H9 (cell line): ENCODE data around the gene PLIN3. TPM values are rescaled to one million over a fixed set of nuclear protein-coding genes. Genes with fewer than 3 reads are reported as not detected.
"Not testable (repeated sequence)": the region's sequence is repeated elsewhere in the genome, so short reads cannot be mapped to it uniquely, and the experiment has no call there.

Experiments
- DNase-seq: peaks from one replicate; pipeline ENCODE4 v3.0.0-alpha.2; 2017
- H2AFZ ChIP-seq: one replicate; pipeline ENCODE4 v1.6.1; 2013; ENCODE audit warnings: mild to moderate bottlenecking, low read length, control low read depth, moderate library complexity
- H2AK5ac ChIP-seq: 2 replicates; pipeline ENCODE4 v1.6.1; 2013; ENCODE audit warnings: low read length, control low read depth, mixed read lengths; ENCODE audit not compliant: insufficient read length
- H2BK120ac ChIP-seq: one replicate; pipeline ENCODE4 v1.6.1; 2013; ENCODE audit warnings: low read depth, mild to moderate bottlenecking, low read length, control low read depth, inconsistent platforms; ENCODE audit not compliant: poor library complexity, severe bottlenecking
- H2BK12ac ChIP-seq: 2 replicates; pipeline ENCODE4 v1.6.1; 2013; ENCODE audit warnings: low read length, control low read depth, mixed read lengths, low read depth; ENCODE audit not compliant: insufficient read length
- H2BK15ac ChIP-seq: 2 replicates; pipeline ENCODE4 v1.6.1; 2013; ENCODE audit warnings: low read depth, low read length, control low read depth
- H2BK20ac ChIP-seq: one replicate; pipeline ENCODE4 v1.6.1; 2013; ENCODE audit warnings: low read depth, mild to moderate bottlenecking, low read length, control low read depth, inconsistent platforms; ENCODE audit not compliant: poor library complexity, severe bottlenecking
- H2BK5ac ChIP-seq: 2 replicates; pipeline ENCODE4 v1.6.1; 2013; ENCODE audit warnings: low read length, control low read depth, mixed read lengths; ENCODE audit not compliant: insufficient read length
- H3K14ac ChIP-seq: 2 replicates; pipeline ENCODE4 v1.6.1; 2013; ENCODE audit warnings: low read length, control low read depth; ENCODE audit not compliant: insufficient read depth
- H3K18ac ChIP-seq: 2 replicates; pipeline ENCODE4 v1.6.1; 2013; ENCODE audit warnings: low read depth, mild to moderate bottlenecking, mixed read lengths, low read length, control low read depth; ENCODE audit not compliant: insufficient read length
- H3K23ac ChIP-seq: 2 replicates; pipeline ENCODE4 v1.6.1; 2013; ENCODE audit warnings: low read length, control low read depth, mixed read lengths, low read depth; ENCODE audit not compliant: insufficient read length
- H3K23me2 ChIP-seq: 2 replicates; pipeline ENCODE4 v1.6.1; 2013; ENCODE audit warnings: low read depth, mild to moderate bottlenecking, mixed read lengths, low read length, control low read depth; ENCODE audit not compliant: insufficient read length, poor library complexity, severe bottlenecking
- H3K27ac ChIP-seq: 2 replicates; pipeline ENCODE4 v1.5.1; 2013; ENCODE audit warnings: low read length, control low read depth, mixed read lengths, low read depth; ENCODE audit not compliant: insufficient read length
- H3K27me3 ChIP-seq: 2 replicates; pipeline ENCODE4 v1.6.1; 2013; ENCODE audit warnings: low read length, control low read depth, inconsistent platforms; ENCODE audit not compliant: insufficient read depth
- H3K4ac ChIP-seq: 2 replicates; pipeline ENCODE4 v1.6.1; 2013; ENCODE audit warnings: low read depth, mild to moderate bottlenecking, control low read depth, inconsistent platforms, low read length, moderate library complexity
- H3K4me1 ChIP-seq: 2 replicates; pipeline ENCODE4 v1.6.1; 2013; ENCODE audit warnings: low read length, control low read depth, inconsistent platforms; ENCODE audit not compliant: insufficient read depth
- H3K4me2 ChIP-seq: 2 replicates; pipeline ENCODE4 v1.6.1; 2013; ENCODE audit warnings: low read length, control low read depth, mixed read lengths; ENCODE audit not compliant: insufficient read length, insufficient read depth
- H3K56ac ChIP-seq: 2 replicates; pipeline ENCODE4 v1.6.1; 2013; ENCODE audit warnings: low read depth, mild to moderate bottlenecking, mixed read lengths, low read length, control low read depth; ENCODE audit not compliant: insufficient read length
- H3K79me1 ChIP-seq: 2 replicates; pipeline ENCODE4 v1.6.1; 2013; ENCODE audit warnings: low read depth, mild to moderate bottlenecking, moderate library complexity, low read length, control low read depth, inconsistent platforms; ENCODE audit not compliant: insufficient read depth, poor library complexity, severe bottlenecking
- H3K79me2 ChIP-seq: 2 replicates; pipeline ENCODE4 v1.6.1; 2013; ENCODE audit warnings: low read length, control low read depth, inconsistent platforms; ENCODE audit not compliant: insufficient read depth
- H3K9ac ChIP-seq: 2 replicates; pipeline ENCODE4 v1.6.1; 2013; ENCODE audit warnings: low read length, control low read depth, mixed read lengths; ENCODE audit not compliant: insufficient read length; ENCODE audit errors: extremely low read depth
- H3K9me3 ChIP-seq: one replicate; pipeline ENCODE4 v1.6.1; 2013; ENCODE audit warnings: low read depth, low read length, inconsistent platforms; ENCODE audit not compliant: control insufficient read depth
- H3T11ph ChIP-seq: one replicate; pipeline ENCODE4 v1.6.1; 2013; ENCODE audit warnings: mild to moderate bottlenecking, low read length, control low read depth, inconsistent platforms
- H4K20me1 ChIP-seq: one replicate; pipeline ENCODE4 v1.6.1; 2013; ENCODE audit not compliant: control insufficient read depth, insufficient read length, insufficient read depth
- H4K5ac ChIP-seq: 2 replicates; pipeline ENCODE4 v1.6.1; 2013; ENCODE audit warnings: low read depth, mild to moderate bottlenecking, mixed read lengths, low read length, control low read depth; ENCODE audit not compliant: insufficient read length
- H4K8ac ChIP-seq: replicated peaks from 2 replicates; pipeline ENCODE4 v1.6.1; 2013; ENCODE audit warnings: low read length, control low read depth, mixed read lengths, low read depth; ENCODE audit not compliant: insufficient read length
- H4K91ac ChIP-seq: 2 replicates; pipeline ENCODE4 v1.6.1; 2013; ENCODE audit warnings: low read depth, mild to moderate bottlenecking, moderate library complexity, mixed read lengths, low read length, control low read depth; ENCODE audit not compliant: insufficient read length
- H3K27ac Mint-ChIP-seq, 3 experiments: 2 replicates in 2 of 3; 3 replicates in 1 of 3; pipeline ENCODE4 v1.8.0; 2020 to 2021; ENCODE audit warnings: mixed read lengths in 3 of 3, mild to moderate bottlenecking in 1 of 3, moderate library complexity in 1 of 3
- H3K27me3 Mint-ChIP-seq: 2 replicates; pipeline ENCODE4 v1.8.0; 2021; ENCODE audit warnings: low read depth, mild to moderate bottlenecking, moderate library complexity, mixed read lengths
- H3K36me3 Mint-ChIP-seq, 3 experiments: 2 replicates in 2 of 3; 3 replicates in 1 of 3; pipeline ENCODE4 v1.8.0; 2020 to 2021; ENCODE audit warnings: low read depth in 3 of 3, mixed read lengths in 3 of 3; ENCODE audit not compliant: insufficient read depth in 1 of 3
- H3K4me1 Mint-ChIP-seq, 2 experiments: 2 replicates each; pipeline ENCODE4 v1.8.0; 2020; ENCODE audit warnings: mixed read lengths in 2 of 2
- H3K4me3 Mint-ChIP-seq, 2 experiments: 2 replicates in 1 of 2; 3 replicates in 1 of 2; pipeline ENCODE4 v1.8.0; 2020 to 2021; ENCODE audit warnings: mild to moderate bottlenecking in 2 of 2, mixed read lengths in 2 of 2, moderate library complexity in 1 of 2
- H3K9me3 Mint-ChIP-seq, 2 experiments: 2 replicates in 1 of 2; 3 replicates in 1 of 2; pipeline ENCODE4 v1.8.0; 2020; ENCODE audit warnings: mild to moderate bottlenecking in 2 of 2, mixed read lengths in 2 of 2, moderate library complexity in 1 of 2
- CTCF ChIP-seq: fragments of 200-600 bp; sonication (generic); conservative IDR thresholded peaks from 3 replicates; pipeline ENCODE4 v1.8.0; 2021; ENCODE audit warnings: antibody characterized with exemption, mild to moderate bottlenecking
- WGBS: extraction: QIAGEN DNeasy Blood & Tissue Kit; methylation state at CpG from one replicate; pipeline ENCODE4 v1.1.7; 2013; ENCODE audit warnings: missing lambda C conversion rate, low lambda C conversion rate, mixed read lengths; ENCODE audit not compliant: insufficient read length; ENCODE audit errors: extremely low coverage; 5-methylcytosine and 5-hydroxymethylcytosine counted together
- total RNA-seq: library from RNA; stranded (reverse); gene quantifications from 2 replicates; pipeline ENCODE4 v1.2.1, GENCODE V29; 2021

The PLIN3 gene
- total RNA-seq, 1 experiment from 2014 or later = 61.8 TPM

GRCh38 chr19:4896372-4896771 is 28.9 kb upstream of the PLIN3 start:
- DNase-seq = no peak
- Histone ChIP-seq H3K56ac (no peak overlapping the region), H4K8ac (no peak overlapping the region), H2BK12ac (no peak overlapping the region), H3K27me3 (peaks cover 7% of the 10 kb centered on the region), H3K18ac (no peak overlapping the region), H3K23ac (no peak overlapping the region), H2BK20ac (no peak overlapping the region), H3K4ac (no peak overlapping the region), H3K4me1 (no peaks in the 10 kb centered on the region), H4K20me1 (no peaks in the 10 kb centered on the region), H4K5ac (no peak overlapping the region), H2BK5ac (no peak overlapping the region), H3K9me3 (no peaks in the 10 kb centered on the region), H2BK120ac (no peak overlapping the region), H2AFZ (no peak overlapping the region), H3K23me2 (no peaks in the 10 kb centered on the region), H3K79me1 (no peaks in the 10 kb centered on the region), H3K27ac (no peak overlapping the region), H4K91ac (no peak overlapping the region), H3K79me2 (no peaks in the 10 kb centered on the region), H3T11ph (no peak overlapping the region), H2AK5ac (no peak overlapping the region), H3K9ac (no peak overlapping the region), H3K4me2 (no peak overlapping the region), H3K14ac (no peak overlapping the region), H2BK15ac (no peak overlapping the region)
- H3K4me1 Mint-ChIP-seq = peaks cover 12 to 13% of the 10 kb centered on the region in 2 experiments
- no peak overlapping the region for H3K4me3 Mint-ChIP-seq
- H3K27me3 Mint-ChIP-seq = peaks cover 80% of the 10 kb centered on the region
- no CpG with 5 or more reads among the region's 3 CpGs for WGBS
- H3K9me3 Mint-ChIP-seq = peaks cover 0 to 2% of the 10 kb centered on the region in 2 experiments; a peak in 1 of 5 replicates
- H3K36me3 Mint-ChIP-seq = no peaks in the 10 kb centered on the region
- no peak overlapping the region for H3K27ac Mint-ChIP-seq
- no peak for TF ChIP-seq CTCF

GRCh38 chr19:4892962-4893361 is 25.5 kb upstream of the PLIN3 start:
- not testable (repeated sequence) for H3K79me2 ChIP-seq, H3K23me2 ChIP-seq, H3K4me3 Mint-ChIP-seq, H3K79me1 ChIP-seq, H3K14ac ChIP-seq, H2BK12ac ChIP-seq, H4K20me1 ChIP-seq, H3K27me3 ChIP-seq, H3T11ph ChIP-seq, H3K18ac ChIP-seq, H3K4me1 ChIP-seq, H2BK15ac ChIP-seq, H3K4me2 ChIP-seq, H3K27ac ChIP-seq, H3K9me3 ChIP-seq, H3K9me3 Mint-ChIP-seq, H3K23ac ChIP-seq, H2BK20ac ChIP-seq, H4K5ac ChIP-seq, H4K8ac ChIP-seq, DNase-seq, H3K4ac ChIP-seq, H3K27ac Mint-ChIP-seq, H4K91ac ChIP-seq, H3K56ac ChIP-seq, H2BK120ac ChIP-seq, H2BK5ac ChIP-seq, H3K36me3 Mint-ChIP-seq, H2AK5ac ChIP-seq, H2AFZ ChIP-seq, H3K9ac ChIP-seq
- WGBS = no CpG with 5 or more reads among the region's 11 CpGs
- H3K4me1 Mint-ChIP-seq = peaks cover 12 to 15% of the 10 kb centered on the region in 2 experiments
- H3K27me3 Mint-ChIP-seq = peaks cover 79% of the 10 kb centered on the region
